Activated CD4-positive, alpha-beta T cell treated with anti-CD3 and anti-CD28 coated beads, Interleukin-2, Interleukin-4, amounts not matched to agents 100 ng/mL and 50 ng/mL, durations not matched to agents 16 hours and 8 hours (primary cell): ENCODE data around the gene CDHR3.
"Not testable (repeated sequence)": the region's sequence is repeated elsewhere in the genome, so short reads cannot be mapped to it uniquely, and the experiment has no call there.

Source experiments
- DNase-seq: peaks from one replicate; pipeline ENCODE4 v3.0.0-alpha.2; 2020; ENCODE audit warnings: low spot score

The CDHR3 gene

GRCh38 chr7:105971845-105972244, 8.8 kb downstream of the CDHR3 start:
- no peak for DNase-seq

GRCh38 chr7:105972276-105972675, 9.2 kb downstream of the CDHR3 start:
- no peak for DNase-seq

- no peak for DNase-seq
Observed at GRCh38 chr7:105974471-105974870, 11.4 kb downstream of the CDHR3 start.

DNA sequence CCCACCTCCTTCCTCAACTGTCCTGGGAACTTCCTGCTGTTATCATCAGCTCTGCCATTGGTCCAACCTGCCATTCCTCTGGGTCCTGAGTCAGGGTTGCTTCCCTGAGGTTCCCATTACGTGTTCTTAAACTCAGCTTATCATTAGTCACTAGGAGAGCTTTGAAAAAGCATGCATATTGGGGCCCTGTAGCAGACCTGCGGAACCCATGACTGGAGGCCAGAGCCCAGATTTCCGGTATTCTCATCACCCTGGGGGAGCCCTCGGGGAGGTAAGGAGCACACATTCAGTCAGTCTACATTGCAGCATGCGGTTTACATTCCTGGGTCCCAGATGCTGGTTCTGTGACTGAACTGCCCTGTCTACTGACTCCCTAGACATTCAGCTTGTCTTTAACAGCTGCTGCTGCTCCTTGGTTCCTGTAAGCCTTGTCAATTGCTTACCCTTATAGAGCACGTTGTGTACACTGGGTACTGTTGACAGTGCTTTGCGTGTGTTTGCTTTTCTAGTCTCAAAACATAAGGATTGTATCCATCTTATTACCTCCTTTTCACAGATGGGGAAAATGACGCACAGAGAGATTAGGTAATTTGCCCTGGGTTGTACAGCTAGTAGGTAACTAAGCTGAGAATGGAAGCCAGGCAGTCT, 12.8 kb downstream of the CDHR3 start:
- no peak for DNase-seq

DNA sequence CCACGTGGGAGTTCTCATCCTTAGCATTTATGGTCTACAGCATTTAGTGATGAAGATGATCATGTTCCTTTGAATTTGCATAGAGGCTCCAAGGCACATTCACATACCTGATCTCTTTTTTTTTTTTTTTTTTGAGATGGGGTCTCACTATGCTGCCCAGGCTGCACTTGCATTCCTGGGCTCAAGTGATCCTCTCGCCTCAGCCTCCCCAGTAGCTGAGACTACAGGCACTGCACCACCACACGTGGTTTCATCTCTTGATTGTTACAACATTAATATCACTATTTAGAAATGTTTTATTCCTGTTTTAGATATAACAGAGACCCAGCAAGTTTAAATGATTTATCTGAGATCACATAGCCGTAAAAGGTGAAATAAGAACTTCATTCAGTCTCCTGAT, 13.8 kb downstream of the CDHR3 start:
- DNase-seq = no peak

DNA sequence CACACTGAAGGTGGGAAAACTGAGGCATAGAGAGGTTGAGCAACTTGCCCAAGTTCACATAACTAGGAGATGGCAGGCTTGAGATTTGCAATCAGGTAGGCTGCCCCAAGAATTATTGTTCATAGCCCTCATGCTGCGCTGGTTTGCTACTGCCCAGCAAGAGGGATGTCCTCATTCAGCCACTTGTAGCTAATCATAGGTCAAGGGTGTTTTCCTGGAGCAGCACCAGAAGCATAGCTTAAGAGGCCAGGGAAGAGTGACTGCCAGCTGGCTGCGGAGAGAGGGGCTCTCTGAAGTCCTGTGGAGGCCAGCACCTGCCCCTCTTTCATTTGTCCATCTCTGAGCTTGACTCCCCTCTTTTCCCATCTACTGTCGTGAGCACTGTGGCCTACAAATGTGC, 15.0 kb downstream of the CDHR3 start:
- no peak for DNase-seq

GRCh38 chr7:105978974-105979373, 15.9 kb downstream of the CDHR3 start:
- DNase-seq = no peak

GRCh38 chr7:105979405-105979804, 16.3 kb downstream of the CDHR3 start:
- DNase-seq = no peak

DNA sequence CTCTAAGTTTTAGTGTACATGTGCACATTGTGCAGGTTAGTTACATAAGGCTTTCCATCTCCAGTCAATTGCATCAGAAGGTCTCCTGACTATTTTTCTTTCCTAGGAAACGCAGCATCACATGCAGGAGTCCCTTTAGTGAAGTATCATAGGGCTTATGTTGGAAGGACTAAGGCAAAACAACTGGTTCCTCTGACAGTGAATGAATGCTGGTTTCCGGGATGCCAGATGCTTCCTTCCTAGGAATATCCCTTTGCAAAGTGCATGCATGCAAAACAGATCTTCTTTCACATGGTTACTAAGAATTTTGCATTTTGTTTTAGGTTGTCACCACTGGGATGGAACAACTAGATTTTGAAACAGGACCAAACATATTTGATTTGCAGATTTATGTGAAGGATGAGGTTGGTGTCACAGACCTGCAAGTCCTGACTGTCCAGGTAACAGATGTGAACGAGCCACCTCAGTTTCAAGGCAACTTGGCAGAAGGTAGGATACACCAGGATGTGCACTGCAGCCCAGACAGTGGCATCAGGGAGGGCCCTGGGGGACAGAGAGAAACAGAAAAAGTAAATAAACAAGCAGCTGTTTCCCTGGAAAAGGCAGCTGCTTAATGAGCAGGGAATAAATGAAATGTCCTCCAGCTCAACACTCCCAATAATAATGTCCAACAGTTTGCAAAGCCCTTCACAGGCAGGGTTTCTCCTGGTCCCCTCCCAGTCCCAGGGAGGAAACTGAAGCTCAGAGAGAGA, 17.8 kb downstream of the CDHR3 start:
- DNase-seq = no peak

- no peak for DNase-seq
Observed at GRCh38 chr7:105982388-105982787, 19.3 kb downstream of the CDHR3 start.

DNA sequence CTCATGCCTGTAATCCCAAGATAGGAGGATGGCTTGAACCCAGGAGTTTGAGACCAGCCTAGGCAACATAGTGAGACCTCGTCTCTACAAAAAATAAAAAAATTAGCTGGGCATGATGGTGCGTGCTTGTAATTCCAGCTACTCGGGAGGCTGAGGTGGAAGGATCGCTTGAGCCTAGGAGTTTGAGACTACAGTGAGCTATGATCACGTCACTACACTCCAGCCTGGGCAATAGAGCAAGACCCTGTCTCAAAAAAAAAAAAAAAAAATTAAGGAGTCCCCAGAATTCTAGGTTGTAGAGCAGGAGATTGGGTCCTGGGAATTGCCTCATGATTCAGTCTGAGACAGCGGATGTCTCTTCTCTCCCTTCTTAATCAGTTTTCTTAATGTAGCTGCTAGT, 21.7 kb downstream of the CDHR3 start:
- not testable (repeated sequence) for DNase-seq

DNA sequence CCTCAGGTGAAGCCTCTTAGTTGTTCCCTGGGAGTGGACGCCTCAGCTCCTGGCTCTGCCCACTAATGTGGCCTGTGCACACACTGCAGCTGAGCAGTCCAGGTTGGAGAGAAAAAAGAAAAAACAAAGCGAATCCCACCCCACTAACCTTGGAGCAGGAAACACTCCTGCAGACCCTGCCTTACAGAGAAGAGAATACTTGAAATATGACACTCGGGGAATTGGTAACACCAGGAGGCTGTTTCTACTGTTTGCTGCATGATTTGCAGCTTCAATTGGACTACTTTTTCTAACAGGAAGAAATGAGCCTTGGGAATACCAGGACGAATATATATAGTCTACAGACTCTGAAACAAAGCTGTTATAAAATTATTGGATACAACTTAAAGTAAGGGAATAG, 22.2 kb downstream of the CDHR3 start:
- no peak for DNase-seq

DNA sequence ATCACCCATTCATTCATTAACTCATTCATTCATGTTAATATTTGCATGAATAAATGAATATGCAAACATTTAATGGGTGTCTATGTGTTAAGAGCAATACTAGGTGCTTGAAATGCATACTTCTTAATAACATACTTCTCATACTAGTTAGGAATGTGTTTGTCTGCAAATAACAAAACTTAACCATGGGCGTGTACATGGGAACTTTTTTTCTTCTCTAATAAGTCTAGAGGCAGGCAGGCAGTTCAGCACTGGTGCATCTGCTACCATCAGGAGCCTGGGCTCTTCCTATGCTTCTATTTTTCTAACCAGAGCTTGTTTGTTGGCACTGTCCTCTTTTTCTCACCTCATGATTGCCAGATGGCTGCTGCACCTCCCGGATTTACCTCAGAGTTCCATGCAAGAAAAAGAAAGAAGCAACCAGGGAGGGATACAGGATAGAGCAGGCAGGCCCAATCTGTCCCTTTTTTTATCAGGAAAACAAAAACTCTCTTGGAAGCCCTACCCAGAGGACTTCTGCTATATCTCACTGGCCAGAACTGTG, 22.7 kb downstream of the CDHR3 start:
- no peak for DNase-seq

DNA sequence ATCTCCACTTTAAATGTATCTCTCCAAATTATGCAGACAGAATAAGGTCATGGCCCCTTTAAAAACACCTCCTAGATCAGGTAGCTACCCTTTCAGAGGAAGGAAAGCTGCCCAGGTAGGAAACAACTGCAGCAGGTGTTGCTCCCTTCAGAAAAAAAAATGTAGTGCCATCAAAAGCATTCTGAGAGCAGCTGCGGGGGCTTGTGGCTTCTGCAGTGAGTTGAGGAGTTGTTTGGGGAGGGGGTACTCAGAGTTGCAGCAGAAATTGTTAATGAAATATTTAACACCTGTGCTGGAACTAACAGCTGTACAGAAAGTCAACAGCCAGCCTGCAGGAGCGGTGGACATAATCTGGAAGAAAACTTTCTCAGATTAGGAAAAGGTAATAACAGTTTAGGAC, 24.0 kb downstream of the CDHR3 start:
- no peak for DNase-seq

- no peak for DNase-seq
Observed at GRCh38 chr7:105988276-105988675, 25.2 kb downstream of the CDHR3 start.

DNA sequence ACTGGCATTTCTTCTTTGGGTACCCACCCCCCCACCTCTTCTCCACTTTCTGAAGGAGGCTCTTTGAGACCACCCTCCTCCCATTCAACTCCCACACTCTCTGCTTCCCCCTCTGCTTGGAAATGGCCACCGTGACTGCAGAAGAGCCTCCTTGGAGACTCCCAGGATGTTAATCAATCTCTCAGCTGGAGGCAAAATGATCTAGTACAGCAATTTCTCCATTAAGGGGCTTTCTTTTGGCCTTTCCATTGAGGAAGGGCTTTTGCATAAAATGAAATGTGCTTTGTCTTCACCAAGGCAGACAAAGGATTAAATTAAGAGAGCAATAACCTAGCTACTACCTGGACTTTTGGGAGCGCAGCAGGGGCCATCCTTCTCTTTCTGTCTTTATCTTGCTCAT, 26.1 kb downstream of the CDHR3 start:
- no peak for DNase-seq

DNA sequence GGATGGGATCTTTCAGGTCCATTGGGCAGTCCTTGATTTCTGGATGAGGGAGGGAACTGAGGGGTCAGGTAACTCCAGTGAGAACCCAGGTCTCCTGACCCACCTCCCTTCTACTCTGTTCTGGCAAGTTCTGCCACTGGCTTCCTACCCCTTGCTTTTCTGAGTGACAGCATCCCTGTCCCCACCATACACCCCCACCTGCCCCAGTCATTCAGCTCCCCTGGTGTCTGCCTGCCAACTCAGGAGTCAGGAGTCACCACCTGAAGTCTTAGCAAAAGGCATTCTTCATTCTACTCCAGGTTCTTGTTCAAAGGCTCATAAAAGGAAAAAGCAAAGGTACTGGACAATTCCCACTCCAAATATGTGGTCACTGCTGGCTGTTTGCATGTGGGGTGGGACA, 26.6 kb downstream of the CDHR3 start:
- DNase-seq = no peak

GRCh38 chr7:105990141-105990540, 27.1 kb downstream of the CDHR3 start:
- no peak for DNase-seq

- DNase-seq = no peak
Observed at GRCh38 chr7:105990727-105991453, 27.8 kb downstream of the CDHR3 start.

GRCh38 chr7:105992905-105993304, 29.8 kb downstream of the CDHR3 start:
- no peak for DNase-seq

DNA sequence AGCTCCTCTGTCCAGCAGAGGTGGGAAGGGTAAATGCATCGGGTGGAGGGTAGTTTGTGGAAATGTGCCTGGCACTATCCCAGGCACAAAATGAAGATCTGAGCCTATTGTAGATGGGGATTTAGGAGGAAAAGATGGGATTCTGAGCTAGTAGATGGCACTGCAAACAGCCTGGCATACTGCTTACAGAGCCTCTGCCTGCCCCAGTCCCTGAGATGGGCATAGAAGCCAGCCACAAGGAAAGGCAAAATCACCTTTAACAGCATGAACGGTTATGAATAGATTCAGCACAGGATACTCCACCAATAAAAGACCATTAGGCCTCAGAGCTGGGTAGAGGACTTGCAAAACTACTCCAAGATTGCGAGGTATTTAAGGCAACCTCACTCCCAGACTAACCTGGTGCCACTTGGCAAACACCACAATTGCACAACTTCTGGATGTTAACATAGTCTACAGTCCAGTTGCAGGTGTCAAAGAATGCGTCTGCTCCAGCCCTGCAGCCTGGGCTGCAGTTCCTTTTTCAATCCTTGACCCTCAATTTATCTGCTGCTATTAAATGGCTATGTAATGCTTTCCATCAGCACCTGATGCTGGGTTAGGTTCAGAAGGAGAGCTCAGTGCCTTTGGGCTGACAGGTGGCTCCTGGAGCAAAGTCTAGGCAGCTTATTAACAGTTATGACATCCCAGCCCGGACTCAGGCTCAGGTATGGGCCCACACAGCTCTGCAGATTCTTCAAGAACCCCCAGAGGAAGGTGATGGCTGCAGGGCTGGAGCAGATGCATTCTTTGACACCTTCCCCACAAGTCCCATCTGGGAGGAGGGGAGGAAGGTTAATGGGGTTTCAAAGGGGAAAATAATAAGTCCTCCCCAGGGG, 34.0 kb downstream of the CDHR3 start:
- DNase-seq = no peak

DNA sequence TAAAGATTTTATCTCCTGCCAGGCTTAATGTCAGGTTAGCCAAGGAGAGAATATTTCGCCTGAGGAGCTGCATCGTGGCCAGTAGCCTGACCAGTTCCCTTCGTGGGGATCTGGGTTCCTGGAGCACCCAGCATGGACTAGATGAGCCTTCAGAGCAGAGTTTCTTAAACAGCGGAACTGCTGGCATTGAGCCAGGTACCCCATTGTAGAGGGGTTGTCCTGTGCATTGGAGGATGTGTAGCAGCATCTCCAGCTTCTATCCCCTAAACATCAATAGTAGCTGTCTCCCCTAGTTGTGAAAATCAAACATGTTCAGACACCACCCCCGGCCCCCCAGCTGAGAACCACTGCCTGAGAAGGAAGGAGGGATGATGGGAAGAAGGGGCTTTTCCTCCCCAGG, 36.2 kb downstream of the CDHR3 start:
- DNase-seq = no peak
